H1 (cell line): ENCODE measurements around the gene MYADM.

Experiments
- CTCF ChIP-seq, 3 experiments: IDR thresholded peaks; 1 replicate in 2 of 3; 2 replicates in 1 of 3; pipeline versions ENCODE4 v1.5.1 to v1.6.1; 2011; ENCODE audit warnings: low read length in 3 of 3, mild to moderate bottlenecking in 3 of 3, inconsistent platforms in 2 of 3, low read depth in 1 of 3, moderate library complexity in 1 of 3; ENCODE audit not compliant: insufficient read depth in 1 of 3; ENCODE audit errors: control extremely low read depth in 1 of 3
- POLR2A ChIP-seq, 2 experiments: IDR thresholded peaks; 1 replicate in 1 of 2; 2 replicates in 1 of 2; pipeline ENCODE4 v1.6.1; 2011; ENCODE audit warnings: low read depth in 2 of 2, low read length in 2 of 2, mild to moderate bottlenecking in 2 of 2; ENCODE audit errors: control extremely low read depth in 1 of 2
- TF ChIP-seq, protein P1 (sequence below): fragments of 300-600 bp; sonication (generic); IDR thresholded peaks from 2 replicates; pipeline ENCODE4 v1.7.1; 2012; ENCODE audit warnings: low read length, moderate library complexity, mild to moderate bottlenecking, inconsistent platforms; ENCODE audit not compliant: insufficient replicate concordance

DNA sequence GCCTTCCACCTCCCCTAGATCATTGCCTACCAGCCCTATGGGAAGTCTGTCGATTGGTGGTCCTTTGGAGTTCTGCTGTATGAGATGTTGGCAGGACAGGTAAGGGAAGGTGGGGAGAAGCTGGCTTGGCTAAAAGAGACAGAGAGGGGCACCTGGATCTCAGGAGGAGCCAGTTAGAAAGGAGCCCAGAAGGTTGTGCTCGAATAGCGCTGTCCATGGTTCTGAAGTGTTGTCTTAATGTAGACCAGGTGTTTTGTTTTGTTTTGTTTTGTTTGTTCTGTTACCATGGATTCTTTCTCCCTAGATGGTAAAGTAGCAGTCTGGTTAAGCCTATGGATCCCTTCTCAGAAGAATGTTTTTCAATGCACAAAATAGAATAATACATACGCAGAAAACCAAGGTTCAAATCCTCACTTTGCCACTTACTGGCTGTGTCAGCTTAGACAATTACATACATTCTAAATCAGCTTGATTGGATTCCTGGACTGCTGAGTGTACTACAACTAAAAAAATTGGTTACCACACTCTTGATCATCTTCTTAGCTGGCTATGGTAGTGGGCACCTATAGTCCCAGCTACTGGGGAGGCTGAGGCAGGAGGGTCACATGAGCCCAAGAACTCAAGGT, 35.5 kb downstream of the MYADM start:
- TF ChIP-seq CTCF (IDR thresholded peaks at IDR 0.05; ENCODE audit: control extremely low read depth in 1 of 3, insufficient read depth in 1 of 3, low read depth in 1 of 3, low read length in 3 of 3), result no peak
- TF ChIP-seq, protein P1, sequence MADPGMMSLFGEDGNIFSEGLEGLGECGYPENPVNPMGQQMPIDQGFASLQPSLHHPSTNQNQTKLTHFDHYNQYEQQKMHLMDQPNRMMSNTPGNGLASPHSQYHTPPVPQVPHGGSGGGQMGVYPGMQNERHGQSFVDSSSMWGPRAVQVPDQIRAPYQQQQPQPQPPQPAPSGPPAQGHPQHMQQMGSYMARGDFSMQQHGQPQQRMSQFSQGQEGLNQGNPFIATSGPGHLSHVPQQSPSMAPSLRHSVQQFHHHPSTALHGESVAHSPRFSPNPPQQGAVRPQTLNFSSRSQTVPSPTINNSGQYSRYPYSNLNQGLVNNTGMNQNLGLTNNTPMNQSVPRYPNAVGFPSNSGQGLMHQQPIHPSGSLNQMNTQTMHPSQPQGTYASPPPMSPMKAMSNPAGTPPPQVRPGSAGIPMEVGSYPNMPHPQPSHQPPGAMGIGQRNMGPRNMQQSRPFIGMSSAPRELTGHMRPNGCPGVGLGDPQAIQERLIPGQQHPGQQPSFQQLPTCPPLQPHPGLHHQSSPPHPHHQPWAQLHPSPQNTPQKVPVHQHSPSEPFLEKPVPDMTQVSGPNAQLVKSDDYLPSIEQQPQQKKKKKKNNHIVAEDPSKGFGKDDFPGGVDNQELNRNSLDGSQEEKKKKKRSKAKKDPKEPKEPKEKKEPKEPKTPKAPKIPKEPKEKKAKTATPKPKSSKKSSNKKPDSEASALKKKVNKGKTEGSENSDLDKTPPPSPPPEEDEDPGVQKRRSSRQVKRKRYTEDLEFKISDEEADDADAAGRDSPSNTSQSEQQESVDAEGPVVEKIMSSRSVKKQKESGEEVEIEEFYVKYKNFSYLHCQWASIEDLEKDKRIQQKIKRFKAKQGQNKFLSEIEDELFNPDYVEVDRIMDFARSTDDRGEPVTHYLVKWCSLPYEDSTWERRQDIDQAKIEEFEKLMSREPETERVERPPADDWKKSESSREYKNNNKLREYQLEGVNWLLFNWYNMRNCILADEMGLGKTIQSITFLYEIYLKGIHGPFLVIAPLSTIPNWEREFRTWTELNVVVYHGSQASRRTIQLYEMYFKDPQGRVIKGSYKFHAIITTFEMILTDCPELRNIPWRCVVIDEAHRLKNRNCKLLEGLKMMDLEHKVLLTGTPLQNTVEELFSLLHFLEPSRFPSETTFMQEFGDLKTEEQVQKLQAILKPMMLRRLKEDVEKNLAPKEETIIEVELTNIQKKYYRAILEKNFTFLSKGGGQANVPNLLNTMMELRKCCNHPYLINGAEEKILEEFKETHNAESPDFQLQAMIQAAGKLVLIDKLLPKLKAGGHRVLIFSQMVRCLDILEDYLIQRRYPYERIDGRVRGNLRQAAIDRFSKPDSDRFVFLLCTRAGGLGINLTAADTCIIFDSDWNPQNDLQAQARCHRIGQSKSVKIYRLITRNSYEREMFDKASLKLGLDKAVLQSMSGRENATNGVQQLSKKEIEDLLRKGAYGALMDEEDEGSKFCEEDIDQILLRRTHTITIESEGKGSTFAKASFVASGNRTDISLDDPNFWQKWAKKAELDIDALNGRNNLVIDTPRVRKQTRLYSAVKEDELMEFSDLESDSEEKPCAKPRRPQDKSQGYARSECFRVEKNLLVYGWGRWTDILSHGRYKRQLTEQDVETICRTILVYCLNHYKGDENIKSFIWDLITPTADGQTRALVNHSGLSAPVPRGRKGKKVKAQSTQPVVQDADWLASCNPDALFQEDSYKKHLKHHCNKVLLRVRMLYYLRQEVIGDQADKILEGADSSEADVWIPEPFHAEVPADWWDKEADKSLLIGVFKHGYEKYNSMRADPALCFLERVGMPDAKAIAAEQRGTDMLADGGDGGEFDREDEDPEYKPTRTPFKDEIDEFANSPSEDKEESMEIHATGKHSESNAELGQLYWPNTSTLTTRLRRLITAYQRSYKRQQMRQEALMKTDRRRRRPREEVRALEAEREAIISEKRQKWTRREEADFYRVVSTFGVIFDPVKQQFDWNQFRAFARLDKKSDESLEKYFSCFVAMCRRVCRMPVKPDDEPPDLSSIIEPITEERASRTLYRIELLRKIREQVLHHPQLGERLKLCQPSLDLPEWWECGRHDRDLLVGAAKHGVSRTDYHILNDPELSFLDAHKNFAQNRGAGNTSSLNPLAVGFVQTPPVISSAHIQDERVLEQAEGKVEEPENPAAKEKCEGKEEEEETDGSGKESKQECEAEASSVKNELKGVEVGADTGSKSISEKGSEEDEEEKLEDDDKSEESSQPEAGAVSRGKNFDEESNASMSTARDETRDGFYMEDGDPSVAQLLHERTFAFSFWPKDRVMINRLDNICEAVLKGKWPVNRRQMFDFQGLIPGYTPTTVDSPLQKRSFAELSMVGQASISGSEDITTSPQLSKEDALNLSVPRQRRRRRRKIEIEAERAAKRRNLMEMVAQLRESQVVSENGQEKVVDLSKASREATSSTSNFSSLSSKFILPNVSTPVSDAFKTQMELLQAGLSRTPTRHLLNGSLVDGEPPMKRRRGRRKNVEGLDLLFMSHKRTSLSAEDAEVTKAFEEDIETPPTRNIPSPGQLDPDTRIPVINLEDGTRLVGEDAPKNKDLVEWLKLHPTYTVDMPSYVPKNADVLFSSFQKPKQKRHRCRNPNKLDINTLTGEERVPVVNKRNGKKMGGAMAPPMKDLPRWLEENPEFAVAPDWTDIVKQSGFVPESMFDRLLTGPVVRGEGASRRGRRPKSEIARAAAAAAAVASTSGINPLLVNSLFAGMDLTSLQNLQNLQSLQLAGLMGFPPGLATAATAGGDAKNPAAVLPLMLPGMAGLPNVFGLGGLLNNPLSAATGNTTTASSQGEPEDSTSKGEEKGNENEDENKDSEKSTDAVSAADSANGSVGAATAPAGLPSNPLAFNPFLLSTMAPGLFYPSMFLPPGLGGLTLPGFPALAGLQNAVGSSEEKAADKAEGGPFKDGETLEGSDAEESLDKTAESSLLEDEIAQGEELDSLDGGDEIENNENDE, result no peak
- TF ChIP-seq POLR2A (IDR thresholded peaks at IDR 0.05; ENCODE audit: control extremely low read depth in 1 of 2, low read depth in 2 of 2, low read length in 2 of 2), result no peak
